Thoracic aorta (tissue), 2 donors: ENCODE results near the gene CENPF. TPM values are rescaled to one million over a fixed set of nuclear protein-coding genes. Genes with fewer than 3 reads are reported as not detected.

ENCODE experiments used
- ATAC-seq: fragments of 150-250 bp; one replicate; pipeline ENCODE4 v1.8.0; 2017; ENCODE audit warnings: low read depth; ENCODE audit not compliant: insufficient number of reproducible peaks, low FRiP score
- DNase-seq: peaks from one replicate; pipeline ENCODE4 v3.0.0-alpha.2; 2020; ENCODE audit warnings: low spot score
- H3K27ac ChIP-seq, 2 donors: fragments of 200-600 bp; sonication (generic); 1 replicate in 1 of 2; 2 replicates in 1 of 2; pipeline ENCODE4 v1.5.1; 2016; ENCODE audit warnings: mild to moderate bottlenecking in 2 of 2, moderate library complexity in 2 of 2
- H3K27me3 ChIP-seq: fragments of 200-600 bp; sonication (generic); replicated peaks from 2 replicates; pipeline ENCODE4 v1.6.0; 2016; ENCODE audit warnings: mild to moderate bottlenecking; ENCODE audit not compliant: insufficient read depth
- H3K36me3 ChIP-seq: fragments of 200-600 bp; sonication (generic); one replicate; pipeline ENCODE4 v1.5.1; 2016
- H3K4me1 ChIP-seq, 2 donors: fragments of 200-600 bp; sonication (generic); 1 replicate in 1 of 2; 2 replicates in 1 of 2; pipeline versions ENCODE4 v1.5.1 to v1.6.0; 2016; ENCODE audit warnings: low read depth in 2 of 2, mild to moderate bottlenecking in 1 of 2; ENCODE audit not compliant: control insufficient read depth in 1 of 2
- H3K4me3 ChIP-seq: fragments of 200-600 bp; sonication (generic); 2 replicates; pipeline ENCODE4 v1.5.1; 2016; ENCODE audit warnings: mild to moderate bottlenecking
- H3K9me3 ChIP-seq: fragments of 200-600 bp; sonication (generic); 2 replicates; pipeline ENCODE4 v1.5.1; 2016
- CTCF ChIP-seq: fragments of 200-600 bp; sonication (generic); IDR thresholded peaks from one replicate; pipeline ENCODE4 v1.5.1; 2019; ENCODE audit warnings: antibody characterized with exemption
- total RNA-seq, 2 donors: library from RNA; depleted of rRNA; stranded (reverse); fragments of >200 nt; gene quantifications; one replicate each; pipeline versions ENCODE4 v1.1.0 to v1.2.3, GENCODE V29; 2016

The CENPF gene
- total RNA-seq, 2 donors from 2014 or later: under 0.01 to 1.8 TPM

- no peak overlapping the region for H3K4me3 ChIP-seq
- ATAC-seq (no peak), DNase-seq (no peak)
- H3K9me3 ChIP-seq: no peaks in the 10 kb centered on the region
- H3K36me3 ChIP-seq: no peaks in the 10 kb centered on the region
- H3K4me1 ChIP-seq: no peaks in the 10 kb centered on the region
- no peak overlapping the region for H3K27ac ChIP-seq
- no peak for TF ChIP-seq CTCF
- H3K27me3 ChIP-seq: no peaks in the 10 kb centered on the region
Measured at GRCh38 chr1:214712737-214713136, 109.7 kb downstream of the CENPF start.

Other genes starting within 250 kb of the CENPF start
- 10 to 100 TPM; 33.3 to 63.8 TPM for gene PTPN14, start 51.6 kb upstream of the CENPF start, total RNA-seq